Activated CD4-positive, CD25-positive, alpha-beta regulatory T cell treated with anti-CD3 and anti-CD28 coated beads, Interleukin-2, amount 50 U/mL, for 72 hours (primary cell): ENCODE results near the gene HTR3B.
"Not testable (repeated sequence)": the region's sequence is repeated elsewhere in the genome, so short reads cannot be mapped to it uniquely, and the experiment has no call there.

Source experiments
- DNase-seq: peaks from one replicate; pipeline ENCODE4 v3.0.0; 2021

The HTR3B gene

GRCh38 chr11:113904379-113905101, at the start of gene HTR3B:
Gene HTR3B (plus strand): TSS chr11:113904796. CDS start chr11:113904934, 138 bp downstream.
- DNase-seq, result no peak

GRCh38 chr11:113855803-113856202, 48.8 kb upstream of the HTR3B start:
- DNase-seq, result no peak

GRCh38 chr11:113856966-113857759, 47.4 kb upstream of the HTR3B start:
- DNase-seq, result no peak

- no peak for DNase-seq
Observed at GRCh38 chr11:113859665-113860064, 44.9 kb upstream of the HTR3B start.

- no peak for DNase-seq
Observed at GRCh38 chr11:113862435-113862834, 42.2 kb upstream of the HTR3B start.

- DNase-seq, result no peak
Observed at GRCh38 chr11:113864410-113864809, 40.2 kb upstream of the HTR3B start.

GRCh38 chr11:113865873-113866272, 38.7 kb upstream of the HTR3B start:
- no peak for DNase-seq

GRCh38 chr11:113867843-113868503, 36.6 kb upstream of the HTR3B start:
- no peak for DNase-seq

- no peak for DNase-seq
Observed at GRCh38 chr11:113871336-113871735, 33.3 kb upstream of the HTR3B start.

- DNase-seq, result no peak
Observed at GRCh38 chr11:113873236-113873626, 31.4 kb upstream of the HTR3B start.

- no peak for DNase-seq
Observed at GRCh38 chr11:113874096-113874495, 30.5 kb upstream of the HTR3B start.

- DNase-seq, result no peak
Observed at GRCh38 chr11:113874581-113875233, 29.9 kb upstream of the HTR3B start.

- DNase-seq, result peak; percentile 93
Observed at GRCh38 chr11:113875234-113876073, 29.1 kb upstream of the HTR3B start, which contains the start of gene USP28. Gene USP28 (minus strand): TSS chr11:113875572. CDS start chr11:113875501, 71 bp downstream.

GRCh38 chr11:113876074-113876797, 28.4 kb upstream of the HTR3B start:
- no peak for DNase-seq

- no peak for DNase-seq
Observed at GRCh38 chr11:113876798-113877669, 27.6 kb upstream of the HTR3B start.

- no peak for DNase-seq
Observed at GRCh38 chr11:113877670-113878055, 26.9 kb upstream of the HTR3B start.

- DNase-seq, result not testable (repeated sequence)
Observed at GRCh38 chr11:113879446-113879845, 25.1 kb upstream of the HTR3B start.

- DNase-seq, result no peak
Observed at GRCh38 chr11:113880971-113881370, 23.6 kb upstream of the HTR3B start.

- no peak for DNase-seq
Observed at GRCh38 chr11:113881856-113882255, 22.7 kb upstream of the HTR3B start.

GRCh38 chr11:113884361-113884836, 20.2 kb upstream of the HTR3B start:
- DNase-seq, result no peak
